ENCODE measurements around the gene CLDND1.

Gene CLDND1

GRCh38 chr3:98551236-98551635, 28.5 kb upstream of the CLDND1 start:
- DNase-seq, result no peak

- no peak for DNase-seq
Measured at GRCh38 chr3:98550833-98551232, 28.1 kb upstream of the CLDND1 start.

GRCh38 chr3:98548544-98548943, 25.8 kb upstream of the CLDND1 start:
- DNase-seq, result no peak

GRCh38 chr3:98545940-98546339, 23.2 kb upstream of the CLDND1 start:
- no peak for DNase-seq

GRCh38 chr3:98542623-98543022, 19.9 kb upstream of the CLDND1 start:
- no peak for DNase-seq

- no peak for DNase-seq
Measured at GRCh38 chr3:98541695-98542094, 19.0 kb upstream of the CLDND1 start.

GRCh38 chr3:98540346-98540745, 17.6 kb upstream of the CLDND1 start:
- no peak for DNase-seq

- DNase-seq, result no peak
Measured at GRCh38 chr3:98536456-98537017, 13.8 kb upstream of the CLDND1 start.

- DNase-seq, result no peak
Measured at GRCh38 chr3:98534734-98535133, 12.0 kb upstream of the CLDND1 start.

- no peak for DNase-seq
Measured at GRCh38 chr3:98534168-98534567, 11.5 kb upstream of the CLDND1 start.

- no peak for DNase-seq
Measured at GRCh38 chr3:98532709-98533571, 10.2 kb upstream of the CLDND1 start.

GRCh38 chr3:98532275-98532637, 9.6 kb upstream of the CLDND1 start:
- DNase-seq, result no peak

- DNase-seq, result no peak
Measured at GRCh38 chr3:98531622-98532274, 9.0 kb upstream of the CLDND1 start, which contains the start of gene GPR15. Gene GPR15 (plus strand): TSS chr3:98531978. CDS start chr3:98532034, 56 bp downstream.

- DNase-seq, result no peak
Measured at GRCh38 chr3:98530676-98531075, 8.0 kb upstream of the CLDND1 start.

- no peak for DNase-seq
Measured at GRCh38 chr3:98529856-98530459, 7.3 kb upstream of the CLDND1 start.

- no peak for DNase-seq
Measured at GRCh38 chr3:98528474-98529346, 6.0 kb upstream of the CLDND1 start.

GRCh38 chr3:98525494-98525893, 2.8 kb upstream of the CLDND1 start:
- DNase-seq, result no peak

GRCh38 chr3:98521897-98522543, 682 bp downstream of the CLDND1 start:
- DNase-seq, result peak; percentile 73

GRCh38 chr3:98519351-98519750, 3.4 kb downstream of the CLDND1 start:
- DNase-seq, result no peak

- DNase-seq, result no peak
Measured at GRCh38 chr3:98518816-98519215, 3.9 kb downstream of the CLDND1 start.

GRCh38 chr3:98514948-98515347, 7.8 kb downstream of the CLDND1 start:
- DNase-seq, result no peak

- no peak for DNase-seq
Measured at GRCh38 chr3:98513736-98514135, 9.0 kb downstream of the CLDND1 start.
